Lower leg skin (tissue), 4 donors: ENCODE results near the gene SIPA1L2. TPM values are rescaled to one million over a fixed set of nuclear protein-coding genes. Genes with fewer than 3 reads are reported as not detected.

ENCODE experiments used
- DNase-seq, 2 donors: peaks; one replicate each; pipeline ENCODE4 v3.0.0-alpha.2; 2019; ENCODE audit warnings: low spot score in 2 of 2
- H3K4me3 ChIP-seq: fragments of 200-600 bp; sonication (generic); 2 replicates; pipeline ENCODE4 v1.5.1; 2017; ENCODE audit warnings: mild to moderate bottlenecking, low read depth; ENCODE audit not compliant: poor library complexity, severe bottlenecking
- POLR2A ChIP-seq, 2 donors: fragments of 450-650 bp; IDR thresholded peaks; one replicate each; pipeline ENCODE4 v1.6.1; 2016 to 2017; ENCODE audit warnings: antibody characterized with exemption in 2 of 2, mild to moderate bottlenecking in 1 of 2, moderate library complexity in 1 of 2
- WGBS, 2 donors: methylation state at CpG; one replicate each; pipeline ENCODE4 v1.1.5; 2018; 5-methylcytosine and 5-hydroxymethylcytosine counted together
- intact Hi-C: fragments of 100-400 bp; cut with DNase I; formaldehyde crosslinking; loops from one replicate; pipeline ENCODE4 v1.15.0; 2023; ENCODE audit warnings: low total_unique reads
- total RNA-seq, 4 donors: library from RNA; depleted of rRNA; stranded (reverse); fragments of >200 nt; gene quantifications; one replicate each; pipeline ENCODE4 v1.1.0, GENCODE V29; 2016
- TF ChIP-seq, protein P1 (sequence below), 3 donors: fragments of 450-650 bp; IDR thresholded peaks; one replicate each; pipeline ENCODE4 v1.5.1; 2016; ENCODE audit warnings: antibody characterized with exemption in 3 of 3, mild to moderate bottlenecking in 3 of 3, moderate library complexity in 2 of 3

Gene SIPA1L2
- total RNA-seq, 4 donors from 2014 or later: 8.9 to 22.6 (median 16.6) TPM

DNA sequence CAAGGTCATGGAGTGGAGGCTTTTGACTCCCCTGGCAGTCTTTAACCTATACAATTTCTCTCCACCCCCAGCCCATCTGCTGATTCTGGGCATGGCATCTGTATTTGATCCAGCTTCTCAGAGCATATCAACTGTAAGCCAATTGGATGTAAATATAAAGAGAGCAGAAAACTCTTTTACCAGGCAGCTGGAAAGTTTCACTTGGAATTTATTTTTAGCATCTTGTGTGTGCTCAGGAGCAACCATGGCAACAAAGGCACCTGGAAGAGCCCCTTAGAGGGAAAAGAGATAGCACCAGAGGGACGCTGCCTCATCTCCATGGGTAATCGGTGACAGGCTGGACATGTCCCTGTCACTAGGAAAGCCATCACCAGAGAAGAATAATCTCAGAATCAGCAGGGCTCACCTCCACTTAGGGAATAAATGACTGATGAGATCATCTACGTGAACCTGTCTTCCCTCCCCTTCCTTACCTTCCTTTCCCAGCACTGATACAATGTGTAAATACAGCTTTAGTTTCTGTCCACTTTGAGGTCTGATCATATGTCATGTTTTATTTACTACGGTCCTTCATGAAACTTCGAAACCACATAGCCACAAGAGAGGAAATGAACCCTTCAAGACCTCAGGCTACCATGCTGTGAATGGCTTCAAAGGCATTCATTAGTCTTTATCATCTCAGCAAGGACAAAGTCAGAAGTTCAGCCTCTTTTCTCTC, 25.3 kb upstream of the SIPA1L2 start:
- 81 to 85% methylated on average over 5 of the region's 5 CpGs for WGBS, 2 donors
- no peak for DNase-seq
- intact Hi-C loops: no loop called here

GRCh38 chr1:232653789-232654188, 23.9 kb upstream of the SIPA1L2 start:
- no peak overlapping the region for H3K4me3 ChIP-seq
- intact Hi-C loops: no loop called here
- TF ChIP-seq, protein P1, sequence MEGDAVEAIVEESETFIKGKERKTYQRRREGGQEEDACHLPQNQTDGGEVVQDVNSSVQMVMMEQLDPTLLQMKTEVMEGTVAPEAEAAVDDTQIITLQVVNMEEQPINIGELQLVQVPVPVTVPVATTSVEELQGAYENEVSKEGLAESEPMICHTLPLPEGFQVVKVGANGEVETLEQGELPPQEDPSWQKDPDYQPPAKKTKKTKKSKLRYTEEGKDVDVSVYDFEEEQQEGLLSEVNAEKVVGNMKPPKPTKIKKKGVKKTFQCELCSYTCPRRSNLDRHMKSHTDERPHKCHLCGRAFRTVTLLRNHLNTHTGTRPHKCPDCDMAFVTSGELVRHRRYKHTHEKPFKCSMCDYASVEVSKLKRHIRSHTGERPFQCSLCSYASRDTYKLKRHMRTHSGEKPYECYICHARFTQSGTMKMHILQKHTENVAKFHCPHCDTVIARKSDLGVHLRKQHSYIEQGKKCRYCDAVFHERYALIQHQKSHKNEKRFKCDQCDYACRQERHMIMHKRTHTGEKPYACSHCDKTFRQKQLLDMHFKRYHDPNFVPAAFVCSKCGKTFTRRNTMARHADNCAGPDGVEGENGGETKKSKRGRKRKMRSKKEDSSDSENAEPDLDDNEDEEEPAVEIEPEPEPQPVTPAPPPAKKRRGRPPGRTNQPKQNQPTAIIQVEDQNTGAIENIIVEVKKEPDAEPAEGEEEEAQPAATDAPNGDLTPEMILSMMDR (IDR thresholded peaks at IDR 0.05): no peak
- TF ChIP-seq POLR2A (IDR thresholded peaks at IDR 0.05): no peak
- DNase-seq: no peak
- WGBS, 2 donors: 84 to 88% methylated on average over 3 of the region's 3 CpGs

More for the DNA sequence above, 25.3 kb upstream of the SIPA1L2 start:
- no peak for TF ChIP-seq POLR2A (IDR thresholded peaks at IDR 0.05)
- TF ChIP-seq, protein P1 (IDR thresholded peaks at IDR 0.05): no peak
- no peak overlapping the region for H3K4me3 ChIP-seq

- WGBS, 2 donors: 58 to 66% methylated on average over 1 of the region's 1 CpG
- DNase-seq: no peak
- intact Hi-C loops: no loop called here
- no peak for TF ChIP-seq POLR2A (IDR thresholded peaks at IDR 0.05)
- TF ChIP-seq, protein P1 (IDR thresholded peaks at IDR 0.05): no peak
- no peak overlapping the region for H3K4me3 ChIP-seq
These were observed 20.9 kb upstream of the SIPA1L2 start for GRCh38 chr1:232650845-232651244.

DNA sequence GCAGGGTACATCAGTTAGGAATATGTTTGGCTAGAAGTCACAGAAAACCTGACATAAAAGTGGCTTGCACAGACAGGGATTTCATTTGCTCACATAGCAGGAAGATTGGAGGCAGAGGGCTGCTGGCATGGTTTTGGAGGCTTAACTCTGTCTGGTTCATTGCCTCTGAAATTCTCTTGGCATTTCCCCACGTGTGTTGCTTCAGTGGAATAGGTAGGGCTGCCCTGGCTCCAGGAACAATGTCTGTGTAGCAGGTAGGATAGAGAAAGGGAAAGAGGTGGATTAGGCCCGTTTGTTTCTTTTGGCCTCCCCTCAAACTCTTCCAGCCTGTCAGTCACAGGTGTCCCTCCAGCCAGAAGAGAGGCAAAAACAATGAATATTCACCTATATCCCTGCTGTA, 20.5 kb upstream of the SIPA1L2 start:
- TF ChIP-seq, protein P1 (IDR thresholded peaks at IDR 0.05): no peak
- no peak for TF ChIP-seq POLR2A (IDR thresholded peaks at IDR 0.05)
- 53 to 69% methylated on average over 2 of the region's 2 CpGs for WGBS, 2 donors
- no peak for DNase-seq
- intact Hi-C loops: no loop called here
- H3K4me3 ChIP-seq: no peak overlapping the region

- no peak for DNase-seq
- intact Hi-C loops: loop anchor here (2.0 to 10.0 kb wide), 2 partner anchors 38 to 306 kb away; partner anchors contain the start of gene NTPCR
- no peak for TF ChIP-seq POLR2A (IDR thresholded peaks at IDR 0.05)
- TF ChIP-seq, protein P1 (IDR thresholded peaks at IDR 0.05): no peak
- H3K4me3 ChIP-seq: no peak overlapping the region
- WGBS, 2 donors: 43 to 65% methylated on average over 3 of the region's 3 CpGs
These were observed 18.4 kb upstream of the SIPA1L2 start for GRCh38 chr1:232648316-232648715.
